ENCODE measurements around the gene BICRAL. TPM values are rescaled to one million over a fixed set of nuclear protein-coding genes. Genes with fewer than 3 reads are reported as not detected.
"Not testable (repeated sequence)": the region's sequence is repeated elsewhere in the genome, so short reads cannot be mapped to it uniquely, and the experiment has no call there.

Gene BICRAL
- total RNA-seq, 1 donor from 2014 or later: 14.4 TPM

DNA sequence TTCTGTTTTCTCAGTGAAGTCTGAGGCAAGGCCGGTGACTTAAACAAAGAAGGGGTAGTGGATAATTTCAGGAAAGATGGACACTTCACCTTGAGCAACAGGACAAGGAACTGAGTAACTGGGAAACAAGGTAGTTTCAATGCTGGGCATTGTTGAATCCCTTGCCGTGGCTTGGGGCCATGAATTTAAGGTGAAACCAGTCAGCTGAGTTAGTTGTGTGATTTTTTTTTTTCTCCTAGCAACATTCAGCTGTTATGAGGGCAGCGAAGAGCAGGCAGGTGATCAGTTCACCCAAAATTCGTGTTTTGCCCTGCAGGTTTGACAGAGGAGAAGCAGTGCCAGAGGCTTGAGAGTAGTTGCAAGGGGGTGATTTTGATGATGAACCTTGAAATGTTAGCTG, 6.8 kb downstream of the BICRAL start:
- H3K27me3 Mint-ChIP-seq: no peaks in the 10 kb centered on the region
- DNase-seq (ENCODE audit: low spot score, unreplicated experiment): no peak
- H3K27ac Mint-ChIP-seq: peak overlapping the region; percentile 54
- TF ChIP-seq, protein P1, sequence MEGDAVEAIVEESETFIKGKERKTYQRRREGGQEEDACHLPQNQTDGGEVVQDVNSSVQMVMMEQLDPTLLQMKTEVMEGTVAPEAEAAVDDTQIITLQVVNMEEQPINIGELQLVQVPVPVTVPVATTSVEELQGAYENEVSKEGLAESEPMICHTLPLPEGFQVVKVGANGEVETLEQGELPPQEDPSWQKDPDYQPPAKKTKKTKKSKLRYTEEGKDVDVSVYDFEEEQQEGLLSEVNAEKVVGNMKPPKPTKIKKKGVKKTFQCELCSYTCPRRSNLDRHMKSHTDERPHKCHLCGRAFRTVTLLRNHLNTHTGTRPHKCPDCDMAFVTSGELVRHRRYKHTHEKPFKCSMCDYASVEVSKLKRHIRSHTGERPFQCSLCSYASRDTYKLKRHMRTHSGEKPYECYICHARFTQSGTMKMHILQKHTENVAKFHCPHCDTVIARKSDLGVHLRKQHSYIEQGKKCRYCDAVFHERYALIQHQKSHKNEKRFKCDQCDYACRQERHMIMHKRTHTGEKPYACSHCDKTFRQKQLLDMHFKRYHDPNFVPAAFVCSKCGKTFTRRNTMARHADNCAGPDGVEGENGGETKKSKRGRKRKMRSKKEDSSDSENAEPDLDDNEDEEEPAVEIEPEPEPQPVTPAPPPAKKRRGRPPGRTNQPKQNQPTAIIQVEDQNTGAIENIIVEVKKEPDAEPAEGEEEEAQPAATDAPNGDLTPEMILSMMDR (IDR thresholded peaks at IDR 0.05; ENCODE audit: unreplicated experiment): no peak
- H3K36me3 Mint-ChIP-seq (ENCODE audit: insufficient read depth): peaks cover 4% of the 10 kb centered on the region
- peaks cover 35% of the 10 kb centered on the region for H3K4me1 Mint-ChIP-seq (ENCODE audit: low read depth)
- H3K9me3 Mint-ChIP-seq (ENCODE audit: low read depth): no peaks in the 10 kb centered on the region
- no peak overlapping the region for H3K4me3 Mint-ChIP-seq (ENCODE audit: low read depth)

DNA sequence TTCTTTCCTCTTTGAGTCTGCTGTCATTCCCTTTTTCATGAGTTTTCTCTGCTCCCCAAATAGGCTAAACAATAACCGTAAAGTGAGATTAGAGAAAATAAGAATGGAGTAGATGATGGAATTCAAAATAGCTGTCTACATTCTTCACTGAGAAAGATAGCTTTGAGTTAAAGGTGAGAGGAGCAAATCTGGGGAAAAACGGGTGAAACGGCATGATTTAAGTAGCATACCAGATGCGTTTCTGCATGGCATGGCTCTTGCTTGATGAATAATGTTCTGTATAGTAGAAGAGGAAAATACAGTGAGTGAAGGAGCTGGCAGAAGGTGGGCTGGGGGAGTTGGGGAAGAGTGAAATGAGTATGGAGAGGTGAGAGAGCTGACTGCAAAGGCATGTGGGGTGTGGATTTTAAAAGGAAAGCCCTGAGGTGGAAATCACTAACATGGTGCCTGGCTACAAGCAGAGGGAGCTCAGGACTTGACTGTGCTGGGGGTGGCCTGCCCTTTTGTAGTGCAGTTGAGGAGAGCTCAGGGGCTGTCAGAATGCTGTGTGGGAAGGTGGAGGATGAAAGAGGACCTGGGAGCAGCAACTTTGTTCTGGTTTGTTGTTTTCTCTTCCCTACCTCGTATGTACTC, 8.8 kb downstream of the BICRAL start:
- DNase-seq (ENCODE audit: low spot score, unreplicated experiment): no peak
- H3K9me3 Mint-ChIP-seq (ENCODE audit: low read depth): no peaks in the 10 kb centered on the region
- peak overlapping the region; percentile 19 for H3K27ac Mint-ChIP-seq
- H3K4me1 Mint-ChIP-seq (ENCODE audit: low read depth): peaks cover 23% of the 10 kb centered on the region
- peaks cover 4% of the 10 kb centered on the region for H3K36me3 Mint-ChIP-seq (ENCODE audit: insufficient read depth)
- no peaks in the 10 kb centered on the region for H3K27me3 Mint-ChIP-seq
- TF ChIP-seq, protein P1 (IDR thresholded peaks at IDR 0.05; ENCODE audit: unreplicated experiment): no peak
- no peak overlapping the region for H3K4me3 Mint-ChIP-seq (ENCODE audit: low read depth)

DNA sequence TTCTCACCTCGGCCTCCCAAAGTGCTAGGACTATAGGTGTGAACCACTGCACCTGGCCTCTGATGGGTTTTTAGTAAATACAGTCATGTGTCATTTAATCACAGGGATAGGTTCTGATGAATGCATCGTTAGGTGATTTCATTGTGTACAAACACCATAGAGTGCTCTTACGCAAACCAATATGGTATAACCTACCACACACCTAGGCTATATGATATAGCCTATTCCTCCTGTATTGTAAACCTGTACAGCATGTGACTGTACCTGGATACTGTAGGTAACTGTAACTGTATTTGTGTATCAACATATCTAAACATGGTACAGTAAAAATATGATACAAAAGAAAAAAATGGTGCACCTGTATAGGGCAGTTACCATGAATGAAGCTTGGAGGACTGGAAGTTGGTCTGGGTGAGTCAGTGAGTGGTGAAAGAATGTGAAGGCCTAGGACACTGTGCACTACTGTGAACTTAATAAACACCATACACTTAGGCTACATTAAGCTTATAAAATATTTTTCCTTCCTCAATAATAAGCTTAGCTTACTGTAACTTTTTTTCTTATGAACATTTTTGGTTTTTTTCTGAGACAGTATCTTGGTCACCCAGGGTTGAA, 10.0 kb downstream of the BICRAL start:
- Mint-ChIP-seq H3K4me1 (ENCODE audit: low read depth) (peaks cover 23% of the 10 kb centered on the region), H3K27me3 (no peaks in the 10 kb centered on the region), H3K4me3 (ENCODE audit: low read depth) (no peak overlapping the region), H3K36me3 (ENCODE audit: insufficient read depth) (peaks cover 4% of the 10 kb centered on the region), H3K27ac (no peak overlapping the region), H3K9me3 (ENCODE audit: low read depth) (no peaks in the 10 kb centered on the region)
- no peak for DNase-seq (ENCODE audit: low spot score, unreplicated experiment)
- TF ChIP-seq, protein P1 (IDR thresholded peaks at IDR 0.05; ENCODE audit: unreplicated experiment): no peak

DNA sequence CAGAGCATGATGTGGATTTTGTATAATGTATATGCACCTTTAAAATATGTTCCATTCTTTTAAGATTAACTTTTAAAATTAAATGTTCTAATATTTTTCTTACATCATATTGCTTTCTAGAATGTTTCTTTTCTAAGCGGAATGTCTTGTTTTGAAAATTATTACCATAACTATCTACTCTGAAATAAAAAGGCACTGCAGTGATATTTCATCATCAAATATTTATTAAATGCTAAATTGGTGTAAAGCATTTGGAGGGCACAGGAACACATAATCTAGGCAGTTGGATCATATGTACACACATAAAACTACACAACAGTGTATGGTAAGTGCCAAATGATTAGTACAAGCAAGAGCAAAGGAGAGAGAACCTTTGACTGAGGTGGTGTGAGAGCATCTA, 13.8 kb downstream of the BICRAL start:
- Mint-ChIP-seq H3K27me3 (no peaks in the 10 kb centered on the region), H3K4me3 (ENCODE audit: low read depth) (no peak overlapping the region), H3K9me3 (ENCODE audit: low read depth) (no peaks in the 10 kb centered on the region), H3K27ac (no peak overlapping the region), H3K4me1 (ENCODE audit: low read depth) (peaks cover 6% of the 10 kb centered on the region), H3K36me3 (ENCODE audit: insufficient read depth) (peaks cover under 1% of the 10 kb centered on the region)
- TF ChIP-seq, protein P1 (IDR thresholded peaks at IDR 0.05; ENCODE audit: unreplicated experiment): no peak
- no peak for DNase-seq (ENCODE audit: low spot score, unreplicated experiment)

DNA sequence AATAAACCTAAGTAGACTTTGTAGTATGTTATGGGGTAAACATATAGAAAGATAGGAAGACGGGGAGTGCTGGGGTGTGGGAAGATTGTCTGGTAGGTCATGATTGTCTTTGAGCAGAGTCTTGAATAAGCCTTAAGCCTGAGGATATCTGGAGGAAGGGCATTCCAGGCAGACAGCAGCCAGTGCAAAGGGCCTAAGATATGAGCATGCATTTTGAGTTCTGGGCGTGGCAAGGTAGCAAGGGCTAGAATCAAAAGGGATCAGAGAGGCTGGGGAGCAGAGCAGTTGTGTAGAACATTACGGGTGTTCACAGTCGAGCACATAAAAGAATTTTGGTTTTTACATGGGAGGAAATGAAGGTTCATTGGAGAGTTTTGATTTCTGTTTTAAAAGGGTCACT, 14.3 kb downstream of the BICRAL start:
- DNase-seq (ENCODE audit: low spot score, unreplicated experiment): no peak
- no peak overlapping the region for H3K4me3 Mint-ChIP-seq (ENCODE audit: low read depth)
- no peaks in the 10 kb centered on the region for H3K36me3 Mint-ChIP-seq (ENCODE audit: insufficient read depth)
- no peak overlapping the region for H3K27ac Mint-ChIP-seq
- H3K9me3 Mint-ChIP-seq (ENCODE audit: low read depth): no peaks in the 10 kb centered on the region
- H3K4me1 Mint-ChIP-seq (ENCODE audit: low read depth): peaks cover 2% of the 10 kb centered on the region
- H3K27me3 Mint-ChIP-seq: no peaks in the 10 kb centered on the region
- TF ChIP-seq, protein P1 (IDR thresholded peaks at IDR 0.05; ENCODE audit: unreplicated experiment): no peak

DNA sequence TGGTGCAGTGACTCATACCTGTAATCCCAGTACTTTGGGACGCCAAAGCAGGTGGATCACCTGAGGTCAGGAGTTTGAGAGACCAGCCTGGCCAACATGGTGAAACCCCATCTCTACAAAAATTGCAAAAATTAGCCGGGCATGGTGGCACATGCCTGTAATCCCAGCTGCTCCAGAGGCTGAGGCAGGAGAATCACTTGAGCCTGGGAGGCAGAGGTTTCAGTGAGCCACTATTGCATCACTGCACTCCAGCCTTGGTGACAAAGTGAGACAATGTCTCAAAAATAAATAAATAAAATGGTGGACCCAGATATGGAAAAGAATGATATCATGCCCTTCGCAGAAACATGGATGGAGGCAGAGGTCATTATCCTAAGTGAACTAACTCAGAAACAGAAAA, 15.8 kb downstream of the BICRAL start:
- H3K4me3 Mint-ChIP-seq (ENCODE audit: low read depth); H3K36me3 Mint-ChIP-seq (ENCODE audit: insufficient read depth); H3K27ac Mint-ChIP-seq; DNase-seq (ENCODE audit: low spot score, unreplicated experiment); H3K27me3 Mint-ChIP-seq; H3K4me1 Mint-ChIP-seq (ENCODE audit: low read depth); H3K9me3 Mint-ChIP-seq (ENCODE audit: low read depth): not testable (repeated sequence)
